ENCODE data around the gene TRIM10. TPM values are rescaled to one million over a fixed set of nuclear protein-coding genes. Genes with fewer than 3 reads are reported as not detected.
A peak's percentile ranks its signal among the peaks of the same experiment; 100 is the strongest.

TRIM10 gene
- total RNA-seq, 4 donors from 2014 or later: 0.09 TPM; not detected in 3

DNA sequence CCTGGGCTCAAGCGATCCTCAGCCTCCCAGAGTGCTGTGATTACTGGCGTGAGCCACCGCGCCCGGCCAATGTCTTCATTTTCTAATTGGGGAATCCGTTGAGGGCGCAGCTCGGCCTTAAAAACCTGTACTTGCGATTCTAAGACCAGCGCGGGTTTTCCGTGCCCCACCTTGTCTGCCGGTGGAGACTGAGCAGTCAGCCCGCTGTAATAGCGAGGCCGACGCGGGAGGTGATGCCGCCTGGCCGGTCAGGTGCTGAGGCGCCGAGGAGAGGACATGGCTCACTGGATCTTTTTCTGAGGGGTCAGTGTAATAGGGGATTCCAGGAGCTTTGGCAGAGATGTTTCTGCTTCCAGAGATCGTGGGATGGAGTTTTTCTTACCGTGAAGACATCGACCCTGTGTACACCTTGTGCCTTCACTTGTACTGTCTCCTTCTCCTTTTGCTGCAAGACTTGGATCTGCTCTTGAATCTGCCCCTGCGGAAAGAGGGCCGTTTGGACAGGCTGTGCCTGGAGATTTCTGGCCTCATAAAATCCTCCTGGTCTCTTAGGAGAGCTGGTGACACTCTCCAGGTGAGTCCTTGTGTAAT, 49.6 kb downstream of the TRIM10 start:
- TF ChIP-seq, protein P1, sequence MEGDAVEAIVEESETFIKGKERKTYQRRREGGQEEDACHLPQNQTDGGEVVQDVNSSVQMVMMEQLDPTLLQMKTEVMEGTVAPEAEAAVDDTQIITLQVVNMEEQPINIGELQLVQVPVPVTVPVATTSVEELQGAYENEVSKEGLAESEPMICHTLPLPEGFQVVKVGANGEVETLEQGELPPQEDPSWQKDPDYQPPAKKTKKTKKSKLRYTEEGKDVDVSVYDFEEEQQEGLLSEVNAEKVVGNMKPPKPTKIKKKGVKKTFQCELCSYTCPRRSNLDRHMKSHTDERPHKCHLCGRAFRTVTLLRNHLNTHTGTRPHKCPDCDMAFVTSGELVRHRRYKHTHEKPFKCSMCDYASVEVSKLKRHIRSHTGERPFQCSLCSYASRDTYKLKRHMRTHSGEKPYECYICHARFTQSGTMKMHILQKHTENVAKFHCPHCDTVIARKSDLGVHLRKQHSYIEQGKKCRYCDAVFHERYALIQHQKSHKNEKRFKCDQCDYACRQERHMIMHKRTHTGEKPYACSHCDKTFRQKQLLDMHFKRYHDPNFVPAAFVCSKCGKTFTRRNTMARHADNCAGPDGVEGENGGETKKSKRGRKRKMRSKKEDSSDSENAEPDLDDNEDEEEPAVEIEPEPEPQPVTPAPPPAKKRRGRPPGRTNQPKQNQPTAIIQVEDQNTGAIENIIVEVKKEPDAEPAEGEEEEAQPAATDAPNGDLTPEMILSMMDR (IDR thresholded peaks at IDR 0.05): no peak
- ATAC-seq (ENCODE audit: low FRiP score) (no peak), DNase-seq (ENCODE audit: low spot score) (no peak)

DNA sequence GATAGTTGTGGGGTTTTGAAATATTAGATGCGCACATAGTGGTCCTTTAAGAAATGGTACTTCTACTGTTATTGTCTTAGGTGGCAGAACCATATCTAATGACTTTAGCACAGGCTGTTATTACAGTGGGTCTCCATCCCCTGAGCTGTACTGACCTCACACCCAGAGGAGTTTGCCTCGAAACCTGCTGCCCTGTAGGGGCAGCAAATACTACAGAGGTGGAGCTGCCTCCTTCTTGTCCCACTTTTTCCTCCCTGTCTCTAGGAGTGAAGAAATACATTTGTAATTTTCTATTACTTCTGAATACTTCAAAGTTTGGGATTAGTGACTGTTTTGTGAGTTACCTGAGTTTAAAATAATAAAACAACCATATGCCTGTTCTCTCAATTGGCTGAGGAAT, 56.4 kb downstream of the TRIM10 start:
- TF ChIP-seq, protein P1 (IDR thresholded peaks at IDR 0.05): no peak
- DNase-seq (ENCODE audit: low spot score) (no peak), ATAC-seq (ENCODE audit: low FRiP score) (no peak)

DNA sequence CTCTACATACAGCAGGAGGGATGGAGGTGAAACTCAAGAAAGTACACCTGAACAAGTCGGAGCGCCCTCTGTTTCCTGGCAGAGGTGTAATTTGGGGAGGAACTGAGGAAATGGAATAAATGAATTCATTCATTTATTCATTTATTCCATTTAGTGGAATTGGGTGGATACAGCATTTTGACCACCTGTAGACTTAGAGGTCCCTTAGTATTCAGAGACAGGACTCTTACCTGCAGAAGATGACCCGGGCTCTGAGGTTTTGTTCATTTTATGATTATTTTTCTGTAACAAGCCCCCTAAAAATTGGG, 57.2 kb downstream of the TRIM10 start:
- DNase-seq (ENCODE audit: low spot score): no peak
- ATAC-seq (ENCODE audit: low FRiP score): no peak
- TF ChIP-seq, protein P1 (IDR thresholded peaks at IDR 0.05): no peak

DNA sequence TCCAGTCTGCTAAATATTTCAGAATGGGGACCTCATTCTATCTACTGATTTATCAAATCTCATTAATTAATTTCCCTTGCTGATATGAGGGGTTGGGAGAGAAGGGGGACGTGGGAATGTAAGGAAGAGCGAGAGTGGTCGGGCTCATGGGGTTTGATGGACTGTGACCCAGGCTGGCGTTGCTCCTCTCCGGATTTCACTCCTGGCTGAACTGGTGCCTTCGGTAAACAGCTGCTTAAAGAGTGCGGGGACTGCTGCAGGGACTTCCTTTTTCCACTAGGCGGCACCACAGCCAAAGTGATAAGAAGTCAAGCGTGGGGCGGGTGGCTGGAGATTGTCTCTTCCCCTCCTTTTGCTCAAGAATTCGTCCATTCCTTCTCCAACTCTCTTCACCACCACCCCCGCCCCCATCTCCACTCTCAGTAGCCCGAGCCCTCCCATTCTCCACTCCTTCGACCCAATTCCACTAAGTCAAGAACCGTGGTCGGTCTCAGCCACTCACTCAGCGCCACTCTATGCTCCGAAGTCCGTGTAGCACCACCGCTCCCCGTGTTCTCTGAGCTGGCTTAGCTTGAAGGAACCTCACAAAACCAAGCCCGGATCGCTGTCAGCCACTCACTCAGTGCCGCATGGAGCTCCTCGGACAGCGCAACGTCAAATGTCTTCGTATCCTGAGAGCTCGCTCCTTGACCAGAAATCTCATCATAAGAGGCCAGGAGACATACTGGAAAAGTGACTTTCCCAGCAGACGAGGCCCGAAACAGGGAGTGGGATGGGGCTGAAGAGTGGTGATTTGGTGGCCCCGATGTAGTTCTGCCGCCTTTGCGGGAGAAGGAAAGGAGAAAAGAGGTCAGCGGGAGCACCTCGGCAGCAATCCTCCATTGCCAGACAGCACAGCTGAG, 57.8 kb downstream of the TRIM10 start:
- DNase-seq (ENCODE audit: low spot score) (peak; percentile 78), ATAC-seq (ENCODE audit: low FRiP score) (peak; percentile 74)
- TF ChIP-seq, protein P1 (IDR thresholded peaks at IDR 0.05): peak in 2 of 3 donors; percentile 22 to 81

DNA sequence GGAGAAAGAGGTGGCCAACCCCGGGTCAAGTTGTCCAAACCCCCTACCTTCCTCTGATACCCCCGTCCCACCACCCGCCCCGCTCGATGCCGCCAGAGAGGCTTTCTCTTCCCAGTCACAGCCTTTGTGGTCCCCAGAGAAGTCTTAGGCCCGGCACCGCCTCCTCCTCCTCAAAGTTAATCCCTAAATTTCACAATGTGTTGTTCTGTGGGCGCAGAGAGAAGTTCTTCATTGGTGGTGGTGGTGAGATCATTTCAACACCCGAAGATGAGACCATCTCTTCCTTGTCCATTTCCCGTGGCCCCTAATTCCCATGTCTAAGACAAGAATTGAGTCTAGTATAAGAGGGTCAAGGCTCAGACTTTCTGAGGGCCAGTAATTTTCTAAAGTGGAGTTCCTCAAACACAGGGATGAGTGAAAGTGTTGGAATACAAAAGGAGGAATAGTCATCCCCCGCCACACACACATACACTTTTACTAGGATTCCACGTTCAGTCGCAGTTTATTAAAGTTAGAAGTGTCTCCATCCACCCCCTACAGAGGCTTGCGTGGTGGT, 58.5 kb downstream of the TRIM10 start:
- TF ChIP-seq, protein P1 (IDR thresholded peaks at IDR 0.05): no peak
- DNase-seq (ENCODE audit: low spot score) (no peak), ATAC-seq (ENCODE audit: low FRiP score) (peak; percentile 33)

Small RNA genes lying within 50 kb of the gene (small RNA-seq; reads per million reads assigned to genes)
- not detected for gene RF00554

Other genes with a start within 250 kb of the TRIM10 start
- 100 to 1,000 TPM; 354 to 771 (median 610) TPM for gene HLA-A, start 218.7 kb downstream of the TRIM10 start, total RNA-seq
- gene POLR1H, start 99.9 kb downstream of the TRIM10 start, total RNA-seq: 10 to 100 TPM; 22.5 to 39.2 (median 24.9) TPM
- gene PPP1R11, start 94.0 kb downstream of the TRIM10 start, total RNA-seq: 10 to 100 TPM; 27.9 to 38.4 (median 30.7) TPM
- 1 to 10 TPM in 1 of 4 donors, under 1 TPM in 3; 0.36 to 1.7 (median 0.71) TPM for gene RNF39, start 85.4 kb downstream of the TRIM10 start, total RNA-seq
- gene TRIM31, start 48.1 kb downstream of the TRIM10 start, total RNA-seq: not detected
- not detected for gene TRIM40, start 25.1 kb downstream of the TRIM10 start, total RNA-seq
- gene TRIM15, start 2.3 kb upstream of the TRIM10 start, total RNA-seq: not detected
- gene TRIM26, start 52.2 kb upstream of the TRIM10 start, total RNA-seq: 10 to 100 TPM; 32.5 to 45.7 (median 38.8) TPM
- 10 to 100 TPM; 10.4 to 17.2 (median 15.2) TPM for gene TRIM39, start 165.7 kb upstream of the TRIM10 start, total RNA-seq
- gene RPP21, start 183.9 kb upstream of the TRIM10 start, total RNA-seq: 10 to 100 TPM; 36.6 to 53.8 (median 48.1) TPM

Measured in omental fat pad (tissue), 4 donors.